Uterus (tissue), 2 donors: ENCODE measurements around the gene SPATA45.

Source experiments
- CTCF ChIP-seq, 4 experiments: fragments of 200-600 bp in 2 of 4; fragments of 450-650 bp in 2 of 4; sonication (generic) in 2 of 4; IDR thresholded peaks; one replicate each; pipeline ENCODE4 v1.5.1; 2016 to 2019; ENCODE audit warnings: antibody characterized with exemption in 4 of 4, mild to moderate bottlenecking in 2 of 4, moderate library complexity in 1 of 4
- POLR2A ChIP-seq, 2 donors: fragments of 450-650 bp; IDR thresholded peaks; one replicate each; pipeline ENCODE4 v1.6.1; 2016; ENCODE audit warnings: antibody characterized with exemption in 2 of 2, mild to moderate bottlenecking in 1 of 2, moderate library complexity in 1 of 2

- no peak for TF ChIP-seq CTCF (IDR thresholded peaks at IDR 0.05)
- no peak for TF ChIP-seq POLR2A (IDR thresholded peaks at IDR 0.05)
Observed at GRCh38 chr1:212819726-212820125, 27.7 kb downstream of the SPATA45 start.
